Stimulated activated memory B cell treated with anti-CD40 and anti-IgM and Interleukin-4, amounts not matched to agents 10 μg/mL and 1 μg/mL and 100 μg/mL, for 72 hours (primary cell): Measurements from ENCODE around the gene FAM131C.

Experiments
- ATAC-seq: fragments of 150-1000 bp; cut with Tn5 transposase; 2 replicates; pipeline ENCODE4 v1.10.0; 2021
- H3K27ac Mint-ChIP-seq: one replicate; pipeline ENCODE4 v1.8.0; 2022; ENCODE audit warnings: mild to moderate bottlenecking, mixed read lengths
- H3K27me3 Mint-ChIP-seq: one replicate; pipeline ENCODE4 v1.8.0; 2022; ENCODE audit warnings: mixed read lengths
- H3K36me3 Mint-ChIP-seq: one replicate; pipeline ENCODE4 v1.8.0; 2022; ENCODE audit warnings: mixed read lengths
- H3K4me1 Mint-ChIP-seq: one replicate; pipeline ENCODE4 v1.8.0; 2022; ENCODE audit warnings: mixed read lengths
- H3K4me3 Mint-ChIP-seq: one replicate; pipeline ENCODE4 v1.8.0; 2022; ENCODE audit warnings: mild to moderate bottlenecking, moderate library complexity, mixed read lengths
- H3K9me3 Mint-ChIP-seq: one replicate; pipeline ENCODE4 v1.8.0; 2022; ENCODE audit warnings: mixed read lengths

FAM131C gene

DNA sequence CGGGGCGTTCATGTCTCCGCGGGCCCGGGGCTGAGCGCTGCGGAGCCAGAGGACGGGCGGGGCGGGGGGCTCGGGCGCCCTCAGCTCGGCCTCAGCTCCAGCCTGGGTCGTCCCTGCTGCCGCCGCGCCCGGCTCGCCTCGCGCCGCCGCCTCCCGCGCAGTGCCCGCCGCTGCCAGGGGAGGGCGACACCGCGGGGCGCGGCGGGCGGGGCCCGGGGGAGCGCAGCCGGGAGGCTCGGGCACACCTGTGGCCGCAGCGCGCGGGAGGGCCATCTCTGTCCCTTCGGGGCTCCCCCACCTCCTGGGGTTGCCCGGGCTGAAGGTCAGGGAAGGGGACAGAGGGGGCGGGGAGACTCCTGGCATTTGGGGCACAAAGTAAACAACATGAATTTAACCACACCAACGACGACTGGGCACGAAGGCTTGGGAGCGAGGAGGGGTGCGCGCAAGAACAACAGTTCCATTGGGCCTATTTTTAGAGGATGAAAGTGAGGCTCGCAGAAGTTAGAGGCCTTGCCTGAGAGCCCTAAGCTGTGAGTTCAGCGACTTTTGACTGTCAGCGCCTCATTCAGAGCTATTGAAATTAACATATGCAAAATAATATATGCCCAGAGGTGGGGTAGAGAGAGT is at the start of gene FAM131C:
Gene FAM131C, minus strand, starts transcription at position 162 of the 630 bp plus-strand sequence. CDS start 209 bp downstream, outside the sequence.
- H3K4me1 Mint-ChIP-seq: peaks cover 37% of the 10 kb centered on the region
- H3K36me3 Mint-ChIP-seq: no peaks in the 10 kb centered on the region
- peak; percentile 88 for ATAC-seq
- no peaks in the 10 kb centered on the region for H3K9me3 Mint-ChIP-seq
- peak within 1 kb of the TSS; percentile 78 for H3K27ac Mint-ChIP-seq
- peaks cover 21% of the 10 kb centered on the region for H3K27me3 Mint-ChIP-seq
- H3K4me3 Mint-ChIP-seq: peak within 1 kb of the TSS; percentile 68

- ATAC-seq: peak; percentile 67
- H3K27me3 Mint-ChIP-seq: peaks cover 58% of the 10 kb centered on the region
Observed at GRCh38 chr1:16122916-16123315, 49.5 kb upstream of the FAM131C start.

DNA sequence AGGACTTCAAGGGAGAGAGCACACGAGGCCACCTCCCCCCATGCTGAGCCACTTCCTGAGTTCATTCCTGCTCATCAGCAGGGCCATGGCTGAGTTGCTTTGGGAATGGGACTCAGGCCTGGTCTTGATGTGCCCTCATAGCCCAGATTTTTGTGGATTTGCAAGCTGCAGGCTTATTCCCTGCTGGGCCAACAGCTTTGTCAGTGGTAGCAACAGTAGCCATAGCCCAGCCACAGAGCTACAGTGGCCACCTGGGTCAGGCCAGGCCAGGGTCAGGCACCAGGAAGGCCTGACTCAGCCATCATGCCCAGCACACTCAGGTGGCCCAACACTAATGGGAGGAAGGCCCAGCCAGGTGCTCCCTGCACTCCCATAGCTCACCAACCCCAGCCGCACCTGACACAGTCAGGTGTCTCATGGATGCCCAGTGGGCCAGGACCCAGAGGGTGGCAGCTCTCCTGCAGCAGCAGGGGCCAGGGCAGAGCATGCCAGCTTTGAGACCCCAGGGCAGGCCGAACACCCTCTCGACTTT is 49.0 kb upstream of the FAM131C start:
- H3K36me3 Mint-ChIP-seq: no peaks in the 10 kb centered on the region
- H3K4me3 Mint-ChIP-seq: no peak overlapping the region
- peaks cover 56% of the 10 kb centered on the region for H3K27me3 Mint-ChIP-seq
- no peak for ATAC-seq
- H3K9me3 Mint-ChIP-seq: no peaks in the 10 kb centered on the region
- H3K4me1 Mint-ChIP-seq: peaks cover 8% of the 10 kb centered on the region
- no peak overlapping the region for H3K27ac Mint-ChIP-seq

More at GRCh38 chr1:16122916-16123315, 49.5 kb upstream of the FAM131C start:
- Mint-ChIP-seq H3K9me3 (no peaks in the 10 kb centered on the region), H3K27ac (no peak overlapping the region), H3K36me3 (no peaks in the 10 kb centered on the region), H3K4me3 (no peak overlapping the region), H3K4me1 (peaks cover 8% of the 10 kb centered on the region)

- no peak overlapping the region for H3K4me3 Mint-ChIP-seq
- no peak overlapping the region for H3K27ac Mint-ChIP-seq
- no peak for ATAC-seq
- peaks cover 8% of the 10 kb centered on the region for H3K4me1 Mint-ChIP-seq
- H3K27me3 Mint-ChIP-seq: peaks cover 55% of the 10 kb centered on the region
- H3K36me3 Mint-ChIP-seq: no peaks in the 10 kb centered on the region
- no peaks in the 10 kb centered on the region for H3K9me3 Mint-ChIP-seq
Observed at GRCh38 chr1:16120940-16121410, 47.5 kb upstream of the FAM131C start.

DNA sequence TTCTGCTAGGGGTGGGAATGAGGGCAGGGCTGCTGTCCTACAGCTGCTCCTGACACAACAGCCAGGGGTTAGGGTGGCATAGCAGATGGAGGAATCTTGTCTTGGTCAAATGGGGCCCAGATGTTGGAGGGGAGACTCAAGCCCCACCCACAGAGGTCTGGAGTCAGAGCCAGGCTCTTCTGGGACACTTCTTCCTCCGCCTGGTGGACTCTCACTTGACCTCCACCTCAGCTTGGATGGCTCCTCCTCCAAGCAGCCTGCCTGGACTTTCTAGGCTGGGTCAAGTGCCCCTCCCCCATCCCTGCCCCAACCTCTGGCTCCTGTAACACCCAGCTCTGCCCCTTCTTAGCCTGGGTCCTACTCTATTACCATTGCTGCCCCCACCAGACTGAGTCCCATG is 47.0 kb upstream of the FAM131C start:
- Mint-ChIP-seq H3K27me3 (peaks cover 49% of the 10 kb centered on the region), H3K9me3 (no peaks in the 10 kb centered on the region), H3K4me1 (peaks cover 8% of the 10 kb centered on the region), H3K27ac (no peak overlapping the region), H3K36me3 (no peaks in the 10 kb centered on the region), H3K4me3 (no peak overlapping the region)
- no peak for ATAC-seq

GRCh38 chr1:16119926-16120325 is 46.5 kb upstream of the FAM131C start:
- no peak overlapping the region for H3K27ac Mint-ChIP-seq
- H3K27me3 Mint-ChIP-seq: peaks cover 46% of the 10 kb centered on the region
- H3K4me3 Mint-ChIP-seq: no peak overlapping the region

GRCh38 chr1:16119504-16119903 is 46.1 kb upstream of the FAM131C start:
- Mint-ChIP-seq H3K27ac (no peak overlapping the region), H3K4me3 (no peak overlapping the region), H3K4me1 (peaks cover 8% of the 10 kb centered on the region), H3K36me3 (no peaks in the 10 kb centered on the region), H3K27me3 (peaks cover 41% of the 10 kb centered on the region), H3K9me3 (no peaks in the 10 kb centered on the region)
- no peak for ATAC-seq

More at GRCh38 chr1:16119926-16120325, 46.5 kb upstream of the FAM131C start:
- peaks cover 8% of the 10 kb centered on the region for H3K4me1 Mint-ChIP-seq
- no peaks in the 10 kb centered on the region for H3K9me3 Mint-ChIP-seq
- no peaks in the 10 kb centered on the region for H3K36me3 Mint-ChIP-seq
- no peak for ATAC-seq

GRCh38 chr1:16118706-16119105 is 45.3 kb upstream of the FAM131C start:
- no peak overlapping the region for H3K4me3 Mint-ChIP-seq

DNA sequence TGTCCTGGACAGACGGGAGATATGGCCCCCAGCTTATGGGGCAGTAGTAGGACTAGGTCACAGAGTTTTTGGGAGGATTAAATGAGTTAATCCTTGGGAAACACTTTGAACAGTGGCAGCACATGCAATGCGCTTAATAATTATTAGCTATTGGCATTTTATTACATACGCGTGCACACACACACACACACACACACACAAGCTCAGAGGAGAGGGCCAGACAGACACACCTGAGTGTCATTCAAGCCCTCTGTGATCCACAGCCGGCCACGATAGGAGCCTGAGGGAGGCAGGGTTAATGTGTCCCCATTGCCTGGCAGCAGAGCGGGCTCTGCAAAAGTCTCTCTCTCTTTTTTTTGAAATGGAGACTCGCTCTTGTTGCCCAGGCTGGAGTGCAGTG is 44.5 kb upstream of the FAM131C start:
- ATAC-seq: no peak
- Mint-ChIP-seq H3K36me3 (no peaks in the 10 kb centered on the region), H3K9me3 (no peaks in the 10 kb centered on the region), H3K4me3 (no peak overlapping the region), H3K27me3 (peaks cover 39% of the 10 kb centered on the region), H3K4me1 (peaks cover 4% of the 10 kb centered on the region), H3K27ac (no peak overlapping the region)

More at GRCh38 chr1:16118706-16119105, 45.3 kb upstream of the FAM131C start:
- H3K36me3 Mint-ChIP-seq: no peaks in the 10 kb centered on the region
- H3K4me1 Mint-ChIP-seq: peaks cover 8% of the 10 kb centered on the region
- ATAC-seq: no peak
- no peaks in the 10 kb centered on the region for H3K9me3 Mint-ChIP-seq
- H3K27me3 Mint-ChIP-seq: peaks cover 37% of the 10 kb centered on the region
- H3K27ac Mint-ChIP-seq: no peak overlapping the region

DNA sequence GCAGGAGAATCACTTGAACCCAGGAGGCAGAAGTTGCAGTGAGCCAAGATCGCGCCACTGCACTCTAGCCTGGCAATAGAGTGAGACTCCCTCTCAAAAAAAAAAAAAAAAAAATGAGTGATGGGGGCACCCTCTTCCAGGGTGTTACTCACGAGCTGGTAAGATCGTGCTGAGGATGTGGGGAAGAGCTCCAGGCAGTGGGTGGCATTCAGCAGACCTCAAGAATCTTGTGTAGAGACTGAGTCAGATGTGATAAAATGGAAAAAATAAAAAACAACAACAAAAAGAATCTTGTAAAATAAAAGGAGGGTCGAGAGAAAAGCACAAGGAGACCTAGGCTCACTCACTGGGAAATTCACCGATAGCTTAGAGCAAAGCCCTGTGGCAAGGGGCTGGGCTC is 43.9 kb upstream of the FAM131C start:
- H3K4me3 Mint-ChIP-seq: no peak overlapping the region
- H3K27ac Mint-ChIP-seq: no peak overlapping the region
- no peak for ATAC-seq
- H3K36me3 Mint-ChIP-seq: no peaks in the 10 kb centered on the region
- no peaks in the 10 kb centered on the region for H3K9me3 Mint-ChIP-seq
- no peaks in the 10 kb centered on the region for H3K4me1 Mint-ChIP-seq
- H3K27me3 Mint-ChIP-seq: peaks cover 39% of the 10 kb centered on the region

DNA sequence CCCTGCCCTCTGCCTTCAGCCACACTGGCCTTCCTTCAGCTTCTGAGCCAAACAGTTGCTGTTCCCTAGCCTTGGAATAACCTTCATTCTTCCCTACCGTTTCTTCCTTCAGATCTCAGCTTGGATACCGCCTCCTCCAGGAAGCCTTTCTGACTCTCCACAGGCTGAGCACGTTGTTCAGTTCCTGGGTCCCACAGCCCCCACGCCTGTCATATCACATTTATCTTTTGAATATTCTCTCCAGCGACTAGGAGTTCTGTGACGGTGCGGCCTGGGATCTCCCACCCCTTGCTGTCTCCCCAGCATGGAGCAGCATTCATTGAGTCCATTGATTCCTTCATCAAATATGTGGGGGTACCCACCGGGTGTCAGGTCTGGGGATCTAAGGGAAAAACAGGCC is 43.2 kb upstream of the FAM131C start:
- no peaks in the 10 kb centered on the region for H3K9me3 Mint-ChIP-seq
- no peaks in the 10 kb centered on the region for H3K4me1 Mint-ChIP-seq
- H3K4me3 Mint-ChIP-seq: no peak overlapping the region
- H3K27ac Mint-ChIP-seq: no peak overlapping the region
- no peaks in the 10 kb centered on the region for H3K36me3 Mint-ChIP-seq
- ATAC-seq: no peak
- H3K27me3 Mint-ChIP-seq: peaks cover 39% of the 10 kb centered on the region

DNA sequence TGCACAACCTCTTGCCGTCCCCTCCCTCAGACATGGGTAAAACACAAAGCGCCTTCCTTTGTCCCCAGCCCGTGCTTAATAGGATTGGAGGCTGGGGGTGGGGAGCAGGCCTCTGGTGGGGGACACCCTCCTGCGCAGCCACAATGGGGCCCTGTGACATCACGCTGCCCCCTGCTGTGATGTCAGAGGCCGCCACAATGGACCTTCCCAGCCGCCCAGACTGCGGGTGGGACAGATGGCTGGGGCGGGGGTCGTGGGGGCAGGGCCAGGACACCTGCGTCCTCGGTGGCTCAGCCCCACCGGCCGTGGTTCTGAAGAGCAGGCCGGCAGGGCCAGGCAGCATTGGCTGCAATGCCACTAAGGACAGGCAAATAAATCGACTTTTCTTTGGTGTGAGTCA is 42.6 kb upstream of the FAM131C start:
- H3K27me3 Mint-ChIP-seq: peaks cover 43% of the 10 kb centered on the region
- H3K9me3 Mint-ChIP-seq: no peaks in the 10 kb centered on the region
- no peak overlapping the region for H3K27ac Mint-ChIP-seq
- H3K4me1 Mint-ChIP-seq: no peaks in the 10 kb centered on the region
- ATAC-seq: no peak
- H3K36me3 Mint-ChIP-seq: no peaks in the 10 kb centered on the region
- H3K4me3 Mint-ChIP-seq: no peak overlapping the region

DNA sequence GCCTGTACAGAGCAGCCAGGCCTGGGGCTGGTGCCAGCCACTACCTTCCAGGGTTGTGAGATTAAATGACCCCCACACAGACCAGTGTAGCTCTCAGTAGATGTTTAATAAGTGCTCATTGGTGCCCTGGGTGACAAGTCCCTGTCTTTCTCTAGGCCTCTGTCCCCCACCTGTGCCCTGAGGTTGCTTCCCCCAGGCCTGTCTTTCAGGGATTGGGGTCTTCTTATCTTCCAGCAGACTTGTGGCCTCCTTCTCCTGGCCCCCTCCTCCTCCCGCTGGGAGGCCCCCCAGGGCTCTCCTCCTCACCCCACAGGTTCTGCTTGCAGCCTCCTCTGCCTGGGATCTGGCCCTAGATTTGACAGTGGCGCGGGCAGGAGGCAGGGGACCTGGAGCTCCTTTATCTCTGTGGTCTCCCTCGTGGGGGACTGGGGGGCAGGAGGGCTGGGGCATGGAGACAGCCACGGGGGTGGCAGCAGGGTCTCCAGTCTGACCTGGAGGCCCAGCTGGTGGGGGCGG is 42.1 kb upstream of the FAM131C start:
- peaks cover 48% of the 10 kb centered on the region for H3K27me3 Mint-ChIP-seq
- no peak for ATAC-seq

DNA sequence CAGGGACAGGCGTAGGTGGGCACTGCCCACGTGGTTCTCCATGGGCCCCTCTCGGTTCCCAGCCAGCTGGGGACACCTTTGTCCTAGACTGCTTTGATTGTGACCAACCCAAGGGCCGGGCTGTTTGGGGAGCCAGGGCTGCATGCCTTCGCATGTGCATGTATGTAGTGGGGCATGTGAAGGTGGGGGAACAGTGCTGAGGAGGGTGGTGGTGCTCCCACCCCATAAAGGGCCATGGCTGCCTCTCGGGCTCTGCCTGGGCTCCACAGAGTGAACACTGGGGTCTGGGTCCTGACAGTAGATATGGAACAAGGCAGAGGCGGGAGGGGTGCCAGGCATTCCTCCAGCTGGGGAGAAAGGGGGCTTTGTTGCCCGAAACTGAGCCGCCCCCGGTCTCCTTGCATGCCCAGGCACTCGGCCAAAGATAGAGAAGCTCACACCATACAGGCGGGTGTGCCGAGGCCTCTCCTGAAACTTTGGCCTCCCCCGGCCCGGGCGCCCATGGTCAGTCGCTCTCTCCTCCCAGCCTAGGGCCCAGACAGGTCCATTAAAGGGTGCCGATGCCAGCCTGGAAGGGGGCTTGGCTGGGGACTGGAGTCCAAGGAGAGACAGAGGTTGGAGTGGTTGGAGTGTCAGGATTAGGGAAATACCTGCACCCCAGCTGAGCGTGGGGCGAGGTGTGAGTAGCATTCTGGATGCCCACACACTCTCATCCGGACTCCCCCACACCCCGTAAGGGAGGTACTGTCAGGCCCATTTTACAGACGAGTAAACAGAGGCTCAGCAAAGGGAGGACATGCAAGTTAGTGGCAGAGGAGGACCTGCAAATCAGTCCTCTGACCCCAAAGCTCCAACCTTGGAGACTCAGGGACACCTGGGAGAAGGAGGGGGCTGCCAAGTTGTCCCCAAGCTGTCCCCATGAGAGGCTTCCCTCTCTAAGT is 41.3 kb upstream of the FAM131C start:
- no peaks in the 10 kb centered on the region for H3K4me1 Mint-ChIP-seq
- no peaks in the 10 kb centered on the region for H3K36me3 Mint-ChIP-seq
- H3K27me3 Mint-ChIP-seq: peaks cover 55% of the 10 kb centered on the region
- H3K4me3 Mint-ChIP-seq: no peak overlapping the region
- ATAC-seq: no peak
- H3K27ac Mint-ChIP-seq: no peak overlapping the region
- peaks cover 3% of the 10 kb centered on the region for H3K9me3 Mint-ChIP-seq

More for the DNA sequence above, 42.1 kb upstream of the FAM131C start:
- Mint-ChIP-seq H3K4me1 (no peaks in the 10 kb centered on the region), H3K4me3 (no peak overlapping the region), H3K27ac (no peak overlapping the region), H3K36me3 (no peaks in the 10 kb centered on the region), H3K9me3 (no peaks in the 10 kb centered on the region)
